GM21360 (cell line): ENCODE results near the gene FHOD3.
"Not testable (repeated sequence)": the region's sequence is repeated elsewhere in the genome, so short reads cannot be mapped to it uniquely, and the experiment has no call there.

ENCODE experiments used
- ATAC-seq: cut with Tn5 transposase; IDR thresholded peaks from one replicate; pipeline ENCODE4 v1.9.1; 2021; ENCODE audit warnings: mild to moderate bottlenecking, moderate library complexity; ENCODE audit not compliant: unreplicated experiment

FHOD3 gene

DNA sequence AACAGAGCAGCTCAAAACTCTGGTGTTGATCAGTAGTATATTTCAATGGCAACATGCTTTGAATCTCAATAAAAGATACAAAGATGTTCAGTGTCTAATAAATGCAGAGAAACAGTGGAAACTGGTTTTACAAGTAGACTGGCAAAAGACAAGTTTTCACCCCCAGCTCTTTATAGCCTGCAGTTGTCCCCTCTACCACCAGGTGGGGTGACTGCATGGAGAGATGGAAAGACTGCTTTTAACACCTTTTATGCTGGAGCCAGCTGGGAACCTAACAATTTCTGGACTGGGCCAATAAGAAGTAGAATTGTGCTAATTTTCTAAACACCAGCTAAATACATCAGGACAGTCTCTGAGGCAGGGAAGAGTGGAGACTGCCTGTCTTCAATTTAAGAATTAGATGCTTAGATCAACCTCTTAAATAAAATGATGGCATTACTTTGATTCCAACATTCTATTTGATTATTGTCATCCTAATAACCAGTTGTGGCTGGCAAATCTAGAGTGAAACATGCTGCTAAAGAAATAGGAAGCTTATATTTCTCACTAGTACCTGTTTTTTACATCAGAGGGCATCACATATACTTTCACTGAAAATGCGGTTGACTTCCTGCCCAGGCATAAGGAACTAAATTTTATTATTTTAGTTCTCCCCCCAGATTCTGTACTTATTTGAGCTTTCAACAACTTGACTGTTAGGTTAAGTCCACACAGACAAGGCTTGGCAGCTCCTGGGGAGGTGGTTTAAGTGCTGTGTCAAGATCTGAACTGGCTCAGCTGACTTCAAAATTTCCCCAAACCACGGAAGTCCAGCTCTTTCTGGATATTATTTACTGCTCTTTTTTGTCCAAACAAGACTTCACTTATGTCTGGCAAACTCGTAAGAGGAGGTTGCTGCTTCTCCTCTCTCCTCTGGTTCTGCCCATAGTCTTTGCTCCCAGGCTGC is 390.8 kb downstream of the FHOD3 start:
- no peak for ATAC-seq

DNA sequence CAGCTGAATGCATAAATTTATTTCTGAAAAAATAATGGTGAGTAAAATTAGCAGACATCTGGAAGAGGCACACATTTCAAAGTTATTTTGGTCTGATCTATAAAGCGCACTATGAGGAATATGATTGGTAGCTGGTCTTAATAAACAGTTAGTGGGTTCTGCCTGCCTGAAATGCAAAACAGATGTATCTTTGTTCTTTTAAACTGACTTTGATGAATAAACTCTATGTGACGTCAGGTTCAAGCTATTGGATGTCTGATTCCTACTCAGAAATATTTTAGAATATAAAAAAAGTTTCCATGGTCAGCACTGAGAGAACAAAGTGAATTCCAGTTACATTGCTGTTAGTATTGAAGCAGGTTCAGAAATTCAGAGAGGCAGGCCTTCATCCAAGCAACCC is 394.9 kb downstream of the FHOD3 start:
- ATAC-seq = no peak

DNA sequence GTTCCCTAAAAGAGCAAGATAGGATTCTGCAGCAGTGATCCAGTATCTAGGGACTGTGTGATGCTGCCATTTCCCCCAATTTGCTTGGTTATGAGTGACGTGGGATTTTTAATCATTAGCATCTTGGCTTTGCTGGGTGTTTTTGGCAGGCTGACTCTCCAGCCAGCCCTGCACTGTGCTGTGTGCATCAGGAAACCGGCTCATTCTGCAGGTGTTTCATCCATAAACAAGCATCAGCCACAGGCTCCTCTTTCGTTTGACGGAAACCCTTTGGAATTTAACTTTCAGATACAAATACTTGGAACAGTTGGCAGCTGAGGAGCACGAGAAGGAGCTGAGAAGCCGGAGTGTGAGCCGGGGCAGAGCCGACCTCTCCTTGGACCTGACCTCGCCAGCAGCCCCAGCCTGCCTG is 395.4 kb downstream of the FHOD3 start:
- no peak for ATAC-seq

DNA sequence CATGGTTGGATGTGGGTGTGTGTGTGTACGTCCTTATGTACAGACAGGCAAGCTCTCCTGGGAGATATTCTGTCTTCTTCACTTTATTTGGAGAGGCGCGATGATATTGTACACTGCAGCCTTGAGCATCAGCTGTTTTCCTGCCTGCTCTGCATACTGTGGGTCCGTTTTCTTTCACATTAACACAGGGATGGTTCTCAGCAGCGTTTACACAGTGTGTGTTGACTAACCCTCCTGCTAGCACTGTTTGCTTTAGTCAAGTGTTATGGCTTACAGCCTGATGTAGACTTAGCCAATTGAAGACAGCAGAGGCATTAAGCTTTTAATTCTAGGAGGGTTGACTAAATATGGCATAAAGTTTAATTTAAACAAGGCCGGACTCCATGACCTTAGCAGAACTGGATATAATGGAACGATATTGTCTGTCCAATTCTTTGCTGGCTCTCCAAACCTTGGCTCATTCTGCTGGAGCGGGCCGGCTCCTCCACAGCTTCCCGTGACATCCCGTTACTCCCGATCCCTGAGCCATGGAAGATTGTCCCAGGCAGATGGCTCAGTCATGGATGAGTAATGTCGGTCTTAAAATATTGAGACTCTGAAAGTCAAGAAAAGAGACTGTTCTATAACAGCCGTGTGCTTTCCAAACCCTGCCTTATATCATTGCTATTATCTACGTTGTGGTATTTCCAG is 396.6 kb downstream of the FHOD3 start:
- no peak for ATAC-seq

DNA sequence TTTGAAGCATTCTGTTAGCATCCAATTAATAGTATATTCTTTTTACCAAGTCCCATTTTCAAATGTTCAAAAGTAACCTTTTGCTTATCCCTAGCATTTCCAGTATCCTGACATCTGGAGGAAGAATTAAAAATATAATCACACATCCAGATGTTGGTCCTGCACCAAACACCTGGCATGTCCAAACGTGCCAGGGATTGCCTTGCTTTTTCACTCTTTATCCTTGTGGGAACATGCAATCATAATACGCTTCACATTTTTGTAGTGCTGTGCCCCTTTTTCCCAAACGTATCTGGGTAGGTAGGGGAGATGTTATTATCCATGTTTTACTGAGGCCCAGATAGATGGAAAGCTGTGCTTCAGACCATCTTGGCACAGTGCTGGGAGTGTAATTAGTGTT is 398.3 kb downstream of the FHOD3 start:
- ATAC-seq = no peak

DNA sequence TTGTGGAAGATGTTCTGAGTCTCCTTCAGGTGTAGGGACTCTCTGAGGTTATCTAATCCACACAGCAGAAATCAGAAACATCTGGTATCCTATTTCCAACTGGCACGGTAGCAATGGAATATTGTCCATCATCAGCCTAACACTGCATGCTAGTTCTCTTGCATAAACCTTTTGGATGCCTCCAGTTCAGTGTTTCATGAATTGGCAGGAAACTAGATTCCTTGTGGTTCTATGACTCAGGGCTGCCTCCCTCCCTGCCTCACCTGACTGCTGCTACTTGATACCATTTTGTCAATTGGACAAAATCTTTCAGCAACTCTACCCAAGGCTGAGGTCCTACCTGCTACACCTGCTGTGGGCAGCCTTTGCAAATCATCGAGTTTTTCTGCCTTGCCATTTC is 400.4 kb downstream of the FHOD3 start:
- no peak for ATAC-seq

DNA sequence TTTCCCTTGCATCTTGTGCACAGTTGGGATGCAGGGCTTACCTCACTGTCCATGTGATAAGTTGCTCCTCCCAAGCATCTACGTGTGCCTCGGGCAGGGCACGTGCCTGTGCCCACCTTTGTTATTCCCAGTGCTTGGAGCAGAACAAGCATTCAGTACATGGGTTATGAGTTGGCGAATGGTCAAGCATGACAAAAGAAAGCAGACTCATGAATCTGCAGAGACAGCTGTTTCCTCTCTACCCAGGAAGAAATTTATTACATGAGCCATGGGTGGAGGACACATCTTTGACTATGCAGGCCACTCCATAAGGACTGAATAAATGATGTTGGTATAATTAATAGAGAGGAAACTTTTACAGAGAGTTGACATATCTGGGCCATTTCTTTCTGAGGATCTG is 403.4 kb downstream of the FHOD3 start:
- no peak for ATAC-seq

DNA sequence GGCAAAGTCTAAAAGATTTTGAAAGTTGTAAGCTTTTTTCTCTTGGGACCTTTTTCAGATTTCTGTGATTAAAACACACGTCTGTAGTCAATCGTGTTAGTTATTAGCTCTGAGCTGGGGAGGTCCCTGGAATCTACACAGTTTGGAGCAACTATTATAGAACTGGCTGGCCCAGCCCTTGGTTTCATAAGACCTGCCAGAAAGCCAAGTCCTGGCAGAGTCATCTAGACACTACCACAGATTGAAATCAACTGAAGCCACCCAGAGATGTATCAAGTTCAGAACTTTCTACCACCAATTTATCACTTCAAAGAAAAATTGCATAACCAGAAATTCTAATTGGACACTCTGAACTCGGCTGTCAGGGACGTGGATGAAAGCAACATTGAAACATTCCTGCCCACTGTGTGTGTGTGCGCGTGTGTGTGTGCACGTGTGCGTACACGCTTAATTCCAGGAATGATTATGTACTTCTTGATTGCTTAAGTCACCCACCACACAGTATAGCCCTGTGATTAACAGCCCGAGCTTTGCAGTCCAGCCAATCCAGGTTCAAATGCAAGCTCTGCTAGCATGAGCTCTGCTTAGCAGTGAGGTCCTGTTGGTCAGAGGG is 405.0 kb downstream of the FHOD3 start:
- no peak for ATAC-seq

DNA sequence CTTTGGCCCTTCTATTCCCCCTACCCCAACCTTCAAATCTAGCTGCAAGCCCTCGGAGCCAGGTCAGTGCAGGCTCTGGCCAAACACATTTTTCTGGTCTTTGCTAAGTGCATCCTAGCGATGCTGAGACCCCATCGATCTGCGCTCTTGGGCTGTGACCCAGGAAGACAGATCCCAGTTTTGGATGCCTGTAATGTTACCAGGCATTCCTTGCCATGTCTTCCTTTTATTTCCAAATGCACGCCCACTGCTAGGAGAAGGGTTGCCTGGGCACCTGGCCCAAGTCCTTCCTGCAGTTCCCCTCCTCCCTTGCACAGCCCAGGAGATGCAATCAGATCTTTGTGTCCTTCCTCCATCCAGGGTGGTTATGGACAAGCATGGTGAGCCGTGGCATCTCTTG is 406.6 kb downstream of the FHOD3 start:
- ATAC-seq = no peak

DNA sequence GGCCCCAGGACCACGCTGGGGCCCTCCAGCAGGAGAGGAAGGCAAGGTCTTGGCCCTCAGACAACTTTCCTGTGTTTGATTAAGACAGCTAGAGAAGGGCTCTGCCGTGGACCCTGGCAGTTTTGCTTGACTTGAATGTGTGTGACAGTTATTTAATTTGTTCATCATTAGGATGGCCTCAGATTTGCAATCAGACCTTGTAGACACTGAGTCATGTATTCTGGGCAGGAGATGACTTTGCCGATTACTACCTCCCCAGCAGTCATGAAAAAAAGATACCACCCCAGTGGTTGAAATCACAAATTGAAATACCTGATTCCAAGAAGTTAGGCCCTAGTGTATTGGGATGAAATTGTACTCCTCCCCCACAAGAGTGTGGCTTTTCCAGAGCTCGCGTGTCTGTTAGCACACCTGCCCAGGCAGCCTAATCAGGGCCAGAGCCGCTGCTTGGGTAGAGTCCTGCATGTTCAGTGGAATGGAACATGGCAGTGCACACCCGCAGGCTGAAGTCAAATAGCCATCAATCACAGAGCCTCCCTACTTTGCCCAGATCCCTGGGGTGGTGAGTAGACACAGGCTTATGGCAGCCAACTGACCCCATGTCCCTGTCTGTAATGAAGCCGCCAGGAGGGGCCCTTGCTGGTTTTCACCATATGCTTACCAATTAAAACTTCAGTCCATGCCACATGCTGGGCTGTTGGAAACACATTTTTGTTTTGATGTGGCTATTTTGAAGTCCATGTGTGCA is 408.8 kb downstream of the FHOD3 start:
- ATAC-seq = no peak

DNA sequence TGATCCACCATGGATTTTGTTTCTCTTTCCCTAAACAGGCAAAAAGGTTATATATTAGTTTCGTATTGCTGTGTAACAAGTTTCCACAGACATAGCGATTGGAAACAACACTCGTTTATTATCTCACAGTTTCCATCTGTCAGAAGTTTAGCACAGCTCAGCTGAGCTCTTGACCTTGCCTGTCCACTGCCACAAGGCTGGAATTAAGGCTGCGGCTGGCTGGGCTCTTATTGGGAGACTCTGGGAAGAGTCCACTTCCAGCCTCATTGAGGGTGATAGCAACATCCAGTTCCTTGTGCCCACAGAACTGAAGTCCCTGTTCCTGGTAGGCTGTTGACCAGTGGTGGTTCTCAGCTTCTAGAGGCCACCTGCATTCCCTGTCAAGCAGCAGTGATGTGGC is 410.9 kb downstream of the FHOD3 start:
- ATAC-seq = no peak

DNA sequence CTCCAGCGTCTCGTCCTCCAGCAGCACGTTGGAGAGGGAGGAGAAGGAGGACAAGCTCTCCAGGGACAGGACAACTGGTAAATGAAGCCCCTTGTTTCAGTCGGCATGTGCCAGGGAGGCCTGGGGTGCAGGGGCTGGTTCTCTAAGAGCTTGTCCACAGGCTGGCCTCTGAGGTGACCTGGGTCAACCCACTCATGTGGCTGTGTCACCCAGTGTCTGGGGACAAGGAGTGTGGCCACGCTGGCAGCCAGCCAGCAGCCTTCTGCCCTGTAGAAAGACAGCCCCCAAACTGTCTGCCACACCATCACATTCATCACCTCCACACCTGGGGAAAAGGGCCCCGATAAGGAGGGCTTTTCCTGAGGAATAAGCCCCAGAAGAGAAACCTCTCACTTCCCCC is 411.8 kb downstream of the FHOD3 start:
- ATAC-seq = no peak

DNA sequence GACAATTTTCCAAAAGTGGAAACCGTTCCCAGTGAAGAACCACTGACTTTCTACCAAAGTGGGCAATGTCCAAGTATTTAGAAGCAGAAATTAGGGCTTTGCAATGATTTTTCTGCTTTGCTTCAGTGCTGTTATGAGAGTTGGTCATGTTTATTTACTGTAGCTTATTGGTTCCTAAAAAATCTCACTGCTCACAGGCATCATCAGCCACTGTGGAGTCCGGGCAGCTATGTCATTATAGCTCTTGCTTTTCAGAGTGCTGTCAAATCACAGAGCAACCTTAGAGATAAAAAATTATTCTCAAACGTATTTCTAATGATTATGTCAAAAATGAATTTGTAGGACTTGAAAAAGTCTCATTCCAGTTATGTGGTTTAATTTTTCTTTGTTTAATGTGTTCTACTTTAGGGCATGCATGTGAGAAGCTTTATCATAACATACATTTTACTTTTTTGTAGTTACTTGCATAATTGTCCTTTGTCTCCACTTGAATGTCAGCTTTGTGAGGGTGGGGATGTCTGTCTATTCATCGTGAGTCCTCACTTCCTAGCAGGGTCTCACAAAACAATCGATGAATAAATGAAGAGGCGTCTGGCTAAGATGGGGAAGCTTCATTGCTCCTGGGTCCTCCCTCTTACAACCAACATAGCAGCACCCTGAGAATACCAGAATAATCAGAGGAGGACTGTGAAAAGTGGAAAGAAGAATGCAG is 413.7 kb downstream of the FHOD3 start:
- no peak for ATAC-seq

DNA sequence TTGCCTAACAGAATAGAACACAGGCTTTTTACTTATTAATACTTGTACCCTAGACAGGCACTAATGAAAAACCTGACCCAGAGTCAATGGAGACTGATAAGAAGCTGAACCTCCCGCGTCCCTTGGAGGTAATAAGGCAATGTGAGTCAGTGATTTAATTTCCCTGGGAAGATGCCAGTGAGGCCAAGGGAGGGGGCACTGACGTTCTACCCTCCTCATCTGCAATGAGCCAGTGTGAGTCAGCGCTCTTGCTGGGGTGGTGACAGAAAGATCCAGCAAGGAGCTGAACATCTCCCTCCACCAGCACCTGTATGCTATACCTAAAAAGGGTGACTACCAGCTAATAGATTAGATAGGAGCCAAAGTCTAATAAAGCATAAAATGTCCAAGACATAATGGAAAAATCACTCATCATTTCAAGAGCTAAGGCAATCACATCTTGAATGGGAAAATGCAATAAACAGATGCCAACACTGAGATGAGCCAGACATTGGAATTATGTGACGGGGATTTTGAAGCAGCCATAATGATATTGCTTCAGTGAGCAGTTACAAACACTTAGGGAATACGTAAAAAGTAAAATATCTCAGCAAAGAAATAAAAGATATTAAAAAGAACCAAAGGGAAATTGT is 414.4 kb downstream of the FHOD3 start:
- ATAC-seq = no peak

DNA sequence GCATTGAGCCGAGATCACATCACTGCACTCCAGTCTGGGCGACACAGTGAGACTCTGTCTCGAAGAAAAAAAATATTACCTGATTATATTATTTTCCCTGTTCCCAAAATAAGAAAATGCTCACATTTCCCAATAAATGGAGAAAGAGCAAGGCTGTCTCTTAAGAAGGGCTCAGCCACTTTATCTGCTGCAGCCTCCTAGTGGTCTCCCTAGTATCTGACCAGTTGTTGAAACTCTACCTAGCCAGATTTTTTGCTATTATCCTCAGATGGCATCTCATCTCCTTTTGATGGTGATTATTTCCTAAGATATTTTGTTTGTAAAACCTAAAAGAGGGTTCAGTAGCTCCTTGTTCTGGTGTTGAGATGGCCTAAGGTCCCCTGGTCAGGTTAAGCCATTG is 417.0 kb downstream of the FHOD3 start:
- no peak for ATAC-seq

DNA sequence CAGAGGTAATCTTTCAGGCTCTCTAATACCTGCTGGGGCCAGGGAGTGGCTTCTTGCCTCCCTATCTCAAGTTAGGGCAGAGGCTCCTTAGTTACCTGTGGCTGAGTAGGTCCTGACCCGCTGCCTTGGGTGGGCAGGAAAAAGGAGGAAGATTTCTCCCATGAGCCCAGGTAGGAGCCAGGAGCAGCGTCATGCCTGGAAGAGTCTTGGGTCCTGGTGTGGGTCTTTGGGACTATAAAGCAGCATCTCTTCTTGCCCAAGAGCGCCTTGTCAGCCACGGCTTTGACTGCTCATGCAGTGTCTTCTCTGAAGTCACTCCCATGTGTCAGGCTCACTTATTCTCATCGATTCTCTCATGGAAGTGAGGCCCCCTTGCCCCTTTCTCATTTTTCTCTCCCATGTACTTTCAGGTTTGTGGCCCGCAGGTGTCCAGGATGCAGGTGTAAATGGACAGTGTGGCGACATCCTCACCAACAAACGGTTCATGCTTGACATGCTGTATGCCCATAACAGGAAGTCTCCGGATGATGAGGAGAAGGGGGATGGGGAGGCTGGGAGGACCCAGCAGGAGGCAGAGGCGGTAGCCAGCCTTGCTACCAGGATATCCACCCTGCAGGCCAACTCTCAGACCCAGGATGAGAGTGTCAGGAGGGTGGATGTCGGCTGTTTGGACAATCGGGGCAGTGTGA is 420.1 kb downstream of the FHOD3 start:
- no peak for ATAC-seq

DNA sequence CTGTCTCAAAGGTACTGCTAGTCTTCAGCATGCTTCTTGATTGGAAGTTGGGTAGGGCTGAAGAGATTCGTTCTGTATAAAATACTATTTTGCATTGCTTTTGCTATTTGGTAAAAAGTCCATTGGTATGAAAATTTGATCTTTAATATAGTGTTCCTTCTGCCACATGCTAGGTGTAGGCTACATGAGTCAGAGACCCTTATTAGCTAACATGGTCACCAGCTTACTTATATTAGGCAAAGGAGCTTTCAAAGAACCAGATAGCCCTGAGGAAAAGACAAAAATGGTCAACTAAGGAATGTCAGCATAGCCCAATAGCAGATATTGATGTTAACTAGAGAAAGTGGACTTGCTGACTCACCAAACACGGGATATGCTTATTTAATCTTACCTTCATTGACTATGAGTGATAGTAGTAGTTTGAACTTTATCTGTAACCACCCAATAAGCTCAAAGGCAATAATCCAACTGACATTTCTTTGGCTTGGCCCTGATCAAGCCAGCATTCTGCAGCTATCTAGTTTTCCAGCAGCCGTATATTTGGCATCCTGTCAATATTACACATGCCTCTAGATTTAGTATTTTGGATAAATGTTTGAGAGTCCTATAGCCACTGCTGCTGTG is 421.3 kb downstream of the FHOD3 start:
- no peak for ATAC-seq

DNA sequence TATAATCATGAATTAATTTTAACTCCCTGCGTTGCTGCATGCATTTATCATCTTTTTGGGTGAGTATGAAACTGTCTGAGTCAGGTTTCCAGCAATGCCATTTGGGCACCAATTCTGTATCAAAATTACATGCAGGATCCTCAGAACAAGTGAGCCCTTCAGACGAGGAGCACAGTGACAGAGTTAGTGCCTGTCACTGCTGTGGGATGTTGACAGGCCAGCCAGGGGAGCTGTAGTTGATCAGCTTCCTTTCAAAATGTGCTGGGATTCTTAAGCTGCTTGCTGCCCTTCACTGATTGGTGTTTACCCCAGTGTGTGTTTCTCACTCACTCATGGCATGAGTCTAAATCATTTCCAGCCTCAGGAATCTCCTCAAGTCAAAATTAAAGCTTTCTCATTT is 422.1 kb downstream of the FHOD3 start:
- ATAC-seq = no peak

DNA sequence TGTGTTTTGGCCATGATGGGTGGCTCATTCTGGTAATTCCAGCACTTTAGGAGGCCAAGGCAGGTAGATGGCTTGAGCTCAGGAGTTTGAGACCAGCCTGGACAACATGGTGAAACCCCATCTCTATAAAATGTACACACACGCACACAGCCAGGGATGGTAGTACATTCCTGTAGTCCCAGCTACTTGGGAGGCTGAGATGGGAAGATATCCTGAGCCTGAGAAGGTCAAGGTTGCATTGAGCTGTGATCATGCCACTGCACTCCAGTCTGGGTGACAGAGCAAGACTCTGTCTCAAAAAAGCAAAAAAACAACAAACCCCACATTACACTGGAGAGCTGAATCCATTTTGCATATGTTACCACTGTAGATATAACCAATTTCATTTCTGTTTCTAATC is 423.8 kb downstream of the FHOD3 start:
- ATAC-seq = not testable (repeated sequence)
